KMS-11 (cell line): Measurements from ENCODE around the gene SLC29A4.
"Not testable (repeated sequence)": the region's sequence is repeated elsewhere in the genome, so short reads cannot be mapped to it uniquely, and the experiment has no call there.

Experiments
- H2AFZ ChIP-seq: fragments of 200-600 bp; sonication (generic); 2 replicates; pipeline ENCODE4 v1.6.1; 2016; ENCODE audit warnings: antibody characterized with exemption, mixed run types, low read depth
- H3K27ac ChIP-seq: fragments of 200-600 bp; sonication (generic); 2 replicates; pipeline ENCODE4 v1.6.1; 2016; ENCODE audit warnings: mild to moderate bottlenecking, mixed run types
- H3K27me3 ChIP-seq: fragments of 200-600 bp; sonication (generic); 2 replicates; pipeline ENCODE4 v1.6.1; 2017; ENCODE audit warnings: mild to moderate bottlenecking, low read depth, mixed run types, moderate library complexity; ENCODE audit not compliant: insufficient read depth
- H3K36me3 ChIP-seq: fragments of 200-600 bp; sonication (generic); 2 replicates; pipeline ENCODE4 v1.6.1; 2017; ENCODE audit warnings: mild to moderate bottlenecking, mixed run types; ENCODE audit not compliant: insufficient read depth
- H3K4me1 ChIP-seq: fragments of 200-600 bp; sonication (generic); 2 replicates; pipeline ENCODE4 v1.6.1; 2016; ENCODE audit warnings: mild to moderate bottlenecking, low read depth, mixed run types; ENCODE audit not compliant: poor library complexity, severe bottlenecking
- H3K4me2 ChIP-seq: fragments of 200-600 bp; sonication (generic); 2 replicates; pipeline ENCODE4 v1.7.0; 2016; ENCODE audit warnings: mild to moderate bottlenecking, mixed run types
- H3K4me3 ChIP-seq: fragments of 200-600 bp; sonication (generic); IDR thresholded peaks from 2 replicates; pipeline ENCODE4 v1.6.1; 2017; ENCODE audit warnings: low read depth, low read length, mixed read lengths; ENCODE audit not compliant: insufficient read depth
- H3K79me2 ChIP-seq: fragments of 200-600 bp; sonication (generic); 2 replicates; pipeline ENCODE4 v1.6.1; 2016; ENCODE audit warnings: low read depth, mixed run types; ENCODE audit not compliant: insufficient read depth
- H3K9ac ChIP-seq: fragments of 200-600 bp; sonication (generic); 2 replicates; pipeline ENCODE4 v1.6.1; 2016; ENCODE audit warnings: mild to moderate bottlenecking, mixed run types
- H4K20me1 ChIP-seq: fragments of 200-600 bp; sonication (generic); 2 replicates; pipeline ENCODE4 v1.6.1; 2016; ENCODE audit warnings: mild to moderate bottlenecking, mixed run types; ENCODE audit not compliant: insufficient read depth
- CTCF ChIP-seq: fragments of 200-600 bp; sonication (generic); conservative IDR thresholded peaks from 2 replicates; pipeline ENCODE4 v1.6.1; 2017; ENCODE audit warnings: low read depth, mild to moderate bottlenecking, antibody characterized with exemption, low read length, moderate library complexity, mixed read lengths

SLC29A4 gene

GRCh38 chr7:5315761-5316160, 33.0 kb downstream of the SLC29A4 start:
- H3K4me2 ChIP-seq = no peak overlapping the region
- no peak overlapping the region for H3K9ac ChIP-seq
- no peak overlapping the region for H3K4me3 ChIP-seq
- no peak overlapping the region for H2AFZ ChIP-seq
- H3K27me3 ChIP-seq = no peaks in the 10 kb centered on the region
- H3K79me2 ChIP-seq = no peaks in the 10 kb centered on the region
- no peaks in the 10 kb centered on the region for H4K20me1 ChIP-seq
- H3K4me1 ChIP-seq = no peaks in the 10 kb centered on the region
- TF ChIP-seq CTCF = no peak
- no peak overlapping the region for H3K27ac ChIP-seq
- H3K36me3 ChIP-seq = no peaks in the 10 kb centered on the region

- H3K4me2 ChIP-seq, H3K4me3 ChIP-seq, H3K27ac ChIP-seq, H3K36me3 ChIP-seq, H3K9ac ChIP-seq, H3K4me1 ChIP-seq, H4K20me1 ChIP-seq, H2AFZ ChIP-seq, H3K79me2 ChIP-seq, H3K27me3 ChIP-seq: not testable (repeated sequence)
Measured at GRCh38 chr7:5318613-5319012, 35.9 kb downstream of the SLC29A4 start.

- Histone ChIP-seq H3K4me3 (no peak overlapping the region), H4K20me1 (no peaks in the 10 kb centered on the region), H2AFZ (no peak overlapping the region), H3K4me2 (no peak overlapping the region), H3K27me3 (no peaks in the 10 kb centered on the region), H3K9ac (no peak overlapping the region), H3K36me3 (no peaks in the 10 kb centered on the region), H3K27ac (no peak overlapping the region), H3K4me1 (no peaks in the 10 kb centered on the region), H3K79me2 (no peaks in the 10 kb centered on the region)
- TF ChIP-seq CTCF = no peak
Measured at GRCh38 chr7:5320391-5320790, 37.6 kb downstream of the SLC29A4 start.

GRCh38 chr7:5320802-5321396, 38.2 kb downstream of the SLC29A4 start:
- H3K79me2 ChIP-seq = no peaks in the 10 kb centered on the region
- H3K4me2 ChIP-seq = no peak overlapping the region
- H3K4me3 ChIP-seq = no peak overlapping the region
- no peaks in the 10 kb centered on the region for H3K4me1 ChIP-seq
- H3K9ac ChIP-seq = no peak overlapping the region
- H4K20me1 ChIP-seq = no peaks in the 10 kb centered on the region
- H3K27ac ChIP-seq = no peak overlapping the region
- no peak overlapping the region for H2AFZ ChIP-seq
- H3K27me3 ChIP-seq = no peaks in the 10 kb centered on the region
- TF ChIP-seq CTCF = no peak
- H3K36me3 ChIP-seq = no peaks in the 10 kb centered on the region

- no peak overlapping the region for H3K4me2 ChIP-seq
- H3K4me1 ChIP-seq = no peaks in the 10 kb centered on the region
- H3K79me2 ChIP-seq = no peaks in the 10 kb centered on the region
- no peaks in the 10 kb centered on the region for H4K20me1 ChIP-seq
- H2AFZ ChIP-seq = no peak overlapping the region
- no peaks in the 10 kb centered on the region for H3K36me3 ChIP-seq
- no peak overlapping the region for H3K9ac ChIP-seq
- TF ChIP-seq CTCF = no peak
- no peak overlapping the region for H3K4me3 ChIP-seq
- H3K27me3 ChIP-seq = no peaks in the 10 kb centered on the region
- H3K27ac ChIP-seq = no peak overlapping the region
Measured at GRCh38 chr7:5322621-5323410, 40.1 kb downstream of the SLC29A4 start.

GRCh38 chr7:5323800-5324781, 41.3 kb downstream of the SLC29A4 start:
- not testable (repeated sequence) for H2AFZ ChIP-seq, H3K9ac ChIP-seq, H4K20me1 ChIP-seq, H3K36me3 ChIP-seq, H3K4me2 ChIP-seq, H3K4me3 ChIP-seq, H3K27ac ChIP-seq, H3K4me1 ChIP-seq, H3K27me3 ChIP-seq, H3K79me2 ChIP-seq
